OCI-LY1 (cell line): ENCODE results near the gene MYH16.
"Not testable (repeated sequence)": the region's sequence is repeated elsewhere in the genome, so short reads cannot be mapped to it uniquely, and the experiment has no call there.

Source experiments
- H2AFZ ChIP-seq: fragments of 200-600 bp; sonication (generic), shearing (Covaris generic); 2 replicates; pipeline ENCODE4 v1.6.0; 2014; ENCODE audit warnings: antibody characterized with exemption, mild to moderate bottlenecking, low read length
- H3F3A ChIP-seq: fragments of 200-600 bp; sonication (generic), shearing (Covaris generic); 2 replicates; pipeline ENCODE4 v1.6.0; 2014; ENCODE audit warnings: mild to moderate bottlenecking, antibody characterized with exemption, low read length, moderate library complexity; ENCODE audit not compliant: insufficient read depth
- H3K27ac ChIP-seq: fragments of 200-600 bp; sonication (generic); 2 replicates; pipeline ENCODE4 v1.5.1; 2014; ENCODE audit warnings: low read length, mixed run types, mild to moderate bottlenecking, low read depth; ENCODE audit not compliant: poor library complexity, severe bottlenecking
- H3K27me3 ChIP-seq: fragments of 200-600 bp; sonication (generic); 2 replicates; pipeline ENCODE4 v1.6.0; 2014; ENCODE audit warnings: antibody characterized with exemption, mild to moderate bottlenecking, low read length, moderate library complexity; ENCODE audit not compliant: insufficient read depth
- H3K36me3 ChIP-seq: fragments of 200-600 bp; sonication (generic); 2 replicates; pipeline ENCODE4 v1.6.1; 2014; ENCODE audit warnings: mild to moderate bottlenecking, antibody characterized with exemption, low read length, moderate library complexity, mixed read lengths; ENCODE audit not compliant: insufficient read depth
- H3K4me1 ChIP-seq: fragments of 200-600 bp; sonication (generic); 2 replicates; pipeline ENCODE4 v1.5.1; 2014; ENCODE audit warnings: mild to moderate bottlenecking, low read length, moderate library complexity; ENCODE audit not compliant: insufficient read depth, severe bottlenecking
- H3K4me2 ChIP-seq: fragments of 200-600 bp; sonication (generic), shearing (Covaris generic); 2 replicates; pipeline ENCODE4 v1.6.1; 2014; ENCODE audit warnings: low read length
- H3K4me3 ChIP-seq: fragments of 200-600 bp; sonication (generic); 2 replicates; pipeline ENCODE4 v1.5.1; 2014; ENCODE audit warnings: low read length, low read depth, mild to moderate bottlenecking, mixed read lengths; ENCODE audit not compliant: poor library complexity, severe bottlenecking
- H3K79me2 ChIP-seq: fragments of 200-600 bp; shearing (Covaris generic); 2 replicates; pipeline ENCODE4 v1.6.1; 2016; ENCODE audit warnings: mixed run types, low read length, mixed read lengths; ENCODE audit not compliant: insufficient read depth
- H3K9ac ChIP-seq: fragments of 200-600 bp; sonication (generic), shearing (Covaris generic); 2 replicates; pipeline ENCODE4 v1.6.1; 2014; ENCODE audit warnings: mild to moderate bottlenecking, low read length, mixed read lengths
- H3K9me2 ChIP-seq: fragments of 200-600 bp; sonication (generic), shearing (Covaris generic); 2 replicates; pipeline ENCODE4 v1.6.1; 2014; ENCODE audit warnings: low read depth, mild to moderate bottlenecking, low read length, mixed read lengths
- H3K9me3 ChIP-seq: fragments of 200-600 bp; shearing (Covaris generic); 2 replicates; pipeline ENCODE4 v1.6.1; 2014; ENCODE audit warnings: low read length, mixed read lengths
- H4K20me1 ChIP-seq: fragments of 200-600 bp; sonication (generic), shearing (Covaris generic); 2 replicates; pipeline ENCODE4 v1.6.0; 2016; ENCODE audit warnings: mild to moderate bottlenecking, low read length; ENCODE audit not compliant: insufficient read depth
- EZH2 ChIP-seq: fragments of 200-600 bp; sonication (generic), shearing (Covaris generic); IDR thresholded peaks from 2 replicates; pipeline ENCODE4 v1.8.0; 2017; ENCODE audit warnings: borderline replicate concordance, mixed run types, mild to moderate bottlenecking, antibody characterized with exemption, low read length, moderate library complexity, mixed read lengths
- TF ChIP-seq, protein P1 (sequence below): fragments of 200-600 bp; sonication (generic), shearing (Covaris generic); IDR thresholded peaks from 2 replicates; pipeline ENCODE4 v1.5.1; 2017; ENCODE audit warnings: mild to moderate bottlenecking, antibody characterized with exemption, low read length, moderate library complexity, mixed read lengths

Gene MYH16

DNA sequence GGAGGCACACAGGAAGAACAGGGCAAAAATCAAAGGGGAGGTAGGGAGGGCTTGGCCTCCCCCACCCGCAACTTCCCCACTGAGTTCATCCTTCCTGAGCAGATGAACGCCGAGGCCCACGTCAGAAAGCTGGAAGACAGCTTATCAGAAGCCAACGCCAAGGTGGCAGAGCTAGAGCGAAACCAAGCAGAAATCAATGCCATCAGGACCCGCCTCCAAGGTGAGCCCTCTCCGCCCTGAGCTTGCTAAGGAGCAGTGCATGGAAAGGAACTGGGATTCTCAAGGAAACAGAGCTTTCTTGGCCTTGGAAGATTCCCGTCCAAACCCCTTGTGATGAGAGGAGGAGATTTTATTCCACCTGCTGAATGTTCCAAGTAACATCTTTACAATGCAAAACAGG, 16.5 kb downstream of the MYH16 start:
- peaks cover 4% of the 10 kb centered on the region for H3K27me3 ChIP-seq
- H3K4me1 ChIP-seq: no peaks in the 10 kb centered on the region
- H3K9ac ChIP-seq: no peak overlapping the region
- H3K9me3 ChIP-seq: no peaks in the 10 kb centered on the region
- no peaks in the 10 kb centered on the region for H4K20me1 ChIP-seq
- no peaks in the 10 kb centered on the region for H3K36me3 ChIP-seq
- no peaks in the 10 kb centered on the region for H3K79me2 ChIP-seq
- no peak overlapping the region for H2AFZ ChIP-seq
- H3K27ac ChIP-seq: no peak overlapping the region
- H3F3A ChIP-seq: no peaks in the 10 kb centered on the region
- H3K4me2 ChIP-seq: no peak overlapping the region
- TF ChIP-seq, protein P1, sequence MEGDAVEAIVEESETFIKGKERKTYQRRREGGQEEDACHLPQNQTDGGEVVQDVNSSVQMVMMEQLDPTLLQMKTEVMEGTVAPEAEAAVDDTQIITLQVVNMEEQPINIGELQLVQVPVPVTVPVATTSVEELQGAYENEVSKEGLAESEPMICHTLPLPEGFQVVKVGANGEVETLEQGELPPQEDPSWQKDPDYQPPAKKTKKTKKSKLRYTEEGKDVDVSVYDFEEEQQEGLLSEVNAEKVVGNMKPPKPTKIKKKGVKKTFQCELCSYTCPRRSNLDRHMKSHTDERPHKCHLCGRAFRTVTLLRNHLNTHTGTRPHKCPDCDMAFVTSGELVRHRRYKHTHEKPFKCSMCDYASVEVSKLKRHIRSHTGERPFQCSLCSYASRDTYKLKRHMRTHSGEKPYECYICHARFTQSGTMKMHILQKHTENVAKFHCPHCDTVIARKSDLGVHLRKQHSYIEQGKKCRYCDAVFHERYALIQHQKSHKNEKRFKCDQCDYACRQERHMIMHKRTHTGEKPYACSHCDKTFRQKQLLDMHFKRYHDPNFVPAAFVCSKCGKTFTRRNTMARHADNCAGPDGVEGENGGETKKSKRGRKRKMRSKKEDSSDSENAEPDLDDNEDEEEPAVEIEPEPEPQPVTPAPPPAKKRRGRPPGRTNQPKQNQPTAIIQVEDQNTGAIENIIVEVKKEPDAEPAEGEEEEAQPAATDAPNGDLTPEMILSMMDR: no peak
- no peak for TF ChIP-seq EZH2
- H3K9me2 ChIP-seq: no peaks in the 10 kb centered on the region
- H3K4me3 ChIP-seq: no peak overlapping the region

DNA sequence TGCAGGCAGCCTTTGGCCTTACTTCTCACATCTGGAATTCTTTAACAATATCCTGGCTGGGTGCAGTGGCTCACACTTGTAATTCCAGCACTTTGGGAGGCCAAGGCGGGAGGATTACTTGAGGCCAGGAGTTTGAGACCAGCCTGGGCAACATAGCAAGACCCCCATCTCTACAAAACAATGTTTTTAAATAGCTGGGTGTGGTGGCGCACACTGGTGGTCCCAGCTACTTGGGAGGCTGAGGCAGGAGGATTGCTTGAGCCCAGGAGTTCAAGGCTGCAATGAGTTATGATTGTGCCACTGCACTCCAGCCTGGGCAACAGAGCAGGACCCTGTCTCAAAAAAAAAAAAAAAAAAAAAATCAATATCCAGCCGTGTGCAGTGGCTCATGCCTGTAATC, 17.5 kb downstream of the MYH16 start:
- not testable (repeated sequence) for H4K20me1 ChIP-seq, H2AFZ ChIP-seq, H3F3A ChIP-seq, H3K4me3 ChIP-seq, H3K9me2 ChIP-seq, H3K4me1 ChIP-seq, H3K36me3 ChIP-seq, H3K27ac ChIP-seq, H3K79me2 ChIP-seq, H3K9me3 ChIP-seq, H3K27me3 ChIP-seq, H3K4me2 ChIP-seq, H3K9ac ChIP-seq

DNA sequence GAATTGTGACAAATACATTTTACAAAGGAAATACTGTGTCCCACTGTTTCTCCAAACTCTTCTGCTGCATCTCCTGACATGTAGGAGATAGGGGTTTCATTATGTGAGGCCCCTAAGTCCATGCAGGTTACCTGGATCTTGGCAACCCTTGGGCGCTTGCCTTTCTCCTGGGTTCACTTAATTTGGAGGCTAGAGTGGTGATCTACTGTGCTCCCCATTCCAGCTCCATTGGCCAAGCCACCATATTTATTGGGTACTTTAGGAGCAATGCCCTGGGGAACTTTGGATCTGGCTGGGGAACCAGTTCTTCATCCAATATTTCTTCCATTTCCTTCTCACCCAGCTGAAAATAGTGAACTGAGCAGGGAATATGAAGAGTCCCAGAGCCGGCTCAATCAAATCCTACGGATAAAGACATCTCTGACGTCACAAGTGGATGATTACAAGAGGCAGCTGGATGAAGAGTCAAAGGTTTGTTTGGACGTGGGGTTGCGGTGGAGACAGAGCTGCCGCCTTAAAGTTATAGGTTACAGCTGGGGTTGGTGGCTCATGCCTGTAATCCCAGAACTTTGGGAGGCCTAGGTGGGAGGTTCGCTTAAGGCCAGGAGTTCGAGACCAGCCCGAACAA, 18.5 kb downstream of the MYH16 start:
- no peak for TF ChIP-seq EZH2
- TF ChIP-seq, protein P1: no peak
- no peaks in the 10 kb centered on the region for H3K9me3 ChIP-seq

DNA sequence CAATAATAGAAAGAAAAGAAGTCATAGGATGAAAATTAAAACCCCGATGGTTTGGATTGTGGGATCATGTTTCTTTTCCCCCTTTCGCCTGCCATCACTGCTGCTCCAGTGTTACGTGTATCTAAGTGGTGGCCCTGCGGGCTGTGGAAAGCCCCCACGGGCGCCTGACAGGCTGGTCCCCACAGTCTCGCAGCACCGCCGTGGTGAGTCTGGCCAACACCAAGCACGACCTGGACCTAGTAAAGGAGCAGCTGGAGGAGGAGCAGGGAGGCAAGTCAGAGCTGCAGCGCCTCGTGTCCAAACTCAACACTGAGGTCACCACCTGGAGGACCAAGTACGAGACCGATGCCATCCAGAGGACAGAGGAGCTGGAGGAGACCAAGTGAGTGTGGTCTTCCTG, 19.5 kb downstream of the MYH16 start:
- H4K20me1 ChIP-seq: no peaks in the 10 kb centered on the region
- no peaks in the 10 kb centered on the region for H3K9me2 ChIP-seq
- no peaks in the 10 kb centered on the region for H3K36me3 ChIP-seq
- TF ChIP-seq, protein P1: no peak
- no peak for TF ChIP-seq EZH2
- H3K9me3 ChIP-seq: no peaks in the 10 kb centered on the region
- H3K27ac ChIP-seq: no peak overlapping the region
- H3K4me2 ChIP-seq: no peak overlapping the region
- no peaks in the 10 kb centered on the region for H3K79me2 ChIP-seq
- no peaks in the 10 kb centered on the region; the same call in 1 of the 2 replicates for H3K27me3 ChIP-seq
- no peak overlapping the region for H3K9ac ChIP-seq
- no peak overlapping the region for H2AFZ ChIP-seq
- no peaks in the 10 kb centered on the region for H3F3A ChIP-seq
- H3K4me1 ChIP-seq: no peaks in the 10 kb centered on the region
- no peak overlapping the region for H3K4me3 ChIP-seq

More for the DNA sequence above, 18.5 kb downstream of the MYH16 start:
- Histone ChIP-seq H3F3A (no peaks in the 10 kb centered on the region), H3K4me1 (no peaks in the 10 kb centered on the region), H3K4me2 (no peak overlapping the region), H2AFZ (no peak overlapping the region), H3K9ac (no peak overlapping the region), H3K9me2 (no peaks in the 10 kb centered on the region), H3K27ac (no peak overlapping the region), H3K27me3 (no peaks in the 10 kb centered on the region; the same call in none of the 2 replicates), H3K4me3 (no peak overlapping the region), H3K79me2 (no peaks in the 10 kb centered on the region), H3K36me3 (no peaks in the 10 kb centered on the region), H4K20me1 (no peaks in the 10 kb centered on the region)
